Rectal smooth muscle tissue (tissue), 1 donor: ENCODE results near the gene MAP4K2.

Experiments
- H3K27ac ChIP-seq: one replicate; pipeline ENCODE4 v1.7.0; 2013; ENCODE audit warnings: low read depth, low read length, inconsistent platforms
- H3K27me3 ChIP-seq: one replicate; pipeline ENCODE4 v1.7.0; 2013; ENCODE audit warnings: low read length; ENCODE audit not compliant: control insufficient read depth, insufficient read depth
- H3K36me3 ChIP-seq: one replicate; pipeline ENCODE4 v1.7.0; 2013; ENCODE audit warnings: low read length; ENCODE audit not compliant: control insufficient read depth, insufficient read depth
- H3K4me1 ChIP-seq: one replicate; pipeline ENCODE4 v1.7.0; 2013; ENCODE audit warnings: low read length; ENCODE audit not compliant: control insufficient read depth, insufficient read depth
- H3K4me3 ChIP-seq: one replicate; pipeline ENCODE4 v1.7.0; 2013; ENCODE audit warnings: low read length
- H3K9ac ChIP-seq: one replicate; pipeline ENCODE4 v1.7.0; 2013; ENCODE audit warnings: low read length

MAP4K2 gene

DNA sequence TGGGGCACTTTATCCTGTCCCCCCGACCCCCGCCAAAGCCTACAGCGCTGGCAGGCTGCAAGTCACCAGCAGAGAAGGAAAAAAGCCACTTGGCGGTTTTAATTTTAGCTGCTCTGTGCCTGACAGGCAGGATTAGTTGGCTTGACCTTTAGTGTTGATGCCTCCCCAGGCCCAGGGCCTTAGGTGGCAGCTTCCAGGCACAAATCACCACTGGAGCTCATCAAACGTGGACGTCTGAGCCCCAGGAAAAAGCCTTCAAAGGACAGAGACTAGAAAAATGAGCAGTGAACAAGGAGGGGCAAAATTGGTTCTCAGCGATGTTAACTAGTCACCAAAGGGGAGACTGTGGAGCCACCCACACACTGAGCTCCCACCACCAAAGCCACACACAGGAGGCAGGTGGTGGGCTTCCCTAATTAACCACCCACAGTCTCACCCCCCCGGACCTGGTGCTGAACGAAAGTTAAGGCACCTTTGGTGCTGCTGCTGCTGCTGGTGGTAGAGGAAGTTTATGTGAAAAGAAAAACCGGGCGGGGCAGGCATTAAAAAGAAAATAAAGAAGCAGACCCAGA lies 38.9 kb downstream of the MAP4K2 start:
- Histone ChIP-seq H3K4me3 (no peak overlapping the region), H3K36me3 (peaks cover 47% of the 10 kb centered on the region), H3K9ac (no peak overlapping the region), H3K27me3 (no peaks in the 10 kb centered on the region), H3K4me1 (peaks cover 47% of the 10 kb centered on the region), H3K27ac (peak overlapping the region; percentile 87)

- Histone ChIP-seq H3K36me3 (peaks cover 42% of the 10 kb centered on the region), H3K27ac (peak overlapping the region; percentile 87), H3K27me3 (no peaks in the 10 kb centered on the region), H3K9ac (no peak overlapping the region), H3K4me1 (peaks cover 49% of the 10 kb centered on the region), H3K4me3 (no peak overlapping the region)
Observed at GRCh38 chr11:64763526-64764039, 39.4 kb downstream of the MAP4K2 start.

DNA sequence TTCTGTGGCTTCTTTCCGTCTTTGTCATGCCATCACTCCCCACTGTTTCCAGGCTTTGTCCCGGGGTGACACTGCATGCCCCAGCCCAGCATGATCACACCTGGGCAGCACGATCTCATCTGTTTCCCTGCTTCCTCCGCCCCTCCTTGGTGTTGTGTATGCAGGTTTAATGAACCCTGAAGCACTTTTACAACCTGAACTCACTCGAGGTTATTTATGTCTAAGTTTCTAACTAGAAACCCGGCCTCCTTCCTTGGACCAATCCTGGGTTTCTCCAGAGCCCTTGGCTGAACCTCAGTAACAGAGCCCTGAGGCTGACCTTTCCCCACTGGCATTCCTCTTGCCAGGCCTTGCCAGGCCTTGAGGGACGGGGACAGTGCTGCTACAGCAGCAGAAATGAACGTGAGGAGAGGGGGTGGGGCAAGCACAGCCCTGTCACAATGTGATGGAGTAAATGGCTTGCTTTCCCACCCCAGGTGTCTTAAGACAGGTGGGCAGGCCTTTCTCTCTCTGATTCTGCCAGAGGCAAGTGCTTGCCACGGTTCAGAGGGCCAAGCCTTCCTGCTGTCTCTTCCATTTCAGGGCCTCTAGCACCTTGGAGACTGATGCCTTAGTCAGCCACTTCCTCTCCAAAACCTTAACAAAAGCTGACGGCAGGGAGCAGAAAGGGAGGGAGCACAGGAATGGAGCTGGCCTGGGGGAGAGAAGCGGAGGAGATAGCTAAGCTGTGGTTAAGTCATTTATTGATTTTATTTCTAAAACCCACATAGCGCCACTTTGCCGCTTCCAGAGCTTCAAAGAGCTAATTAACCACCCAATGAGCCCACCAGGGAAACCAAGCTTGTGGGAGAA lies 40.1 kb downstream of the MAP4K2 start:
- Histone ChIP-seq H3K36me3 (peaks cover 35% of the 10 kb centered on the region), H3K4me1 (peaks cover 51% of the 10 kb centered on the region), H3K4me3 (no peak overlapping the region), H3K27me3 (no peaks in the 10 kb centered on the region), H3K9ac (no peak overlapping the region), H3K27ac (peak overlapping the region; percentile 87)

DNA sequence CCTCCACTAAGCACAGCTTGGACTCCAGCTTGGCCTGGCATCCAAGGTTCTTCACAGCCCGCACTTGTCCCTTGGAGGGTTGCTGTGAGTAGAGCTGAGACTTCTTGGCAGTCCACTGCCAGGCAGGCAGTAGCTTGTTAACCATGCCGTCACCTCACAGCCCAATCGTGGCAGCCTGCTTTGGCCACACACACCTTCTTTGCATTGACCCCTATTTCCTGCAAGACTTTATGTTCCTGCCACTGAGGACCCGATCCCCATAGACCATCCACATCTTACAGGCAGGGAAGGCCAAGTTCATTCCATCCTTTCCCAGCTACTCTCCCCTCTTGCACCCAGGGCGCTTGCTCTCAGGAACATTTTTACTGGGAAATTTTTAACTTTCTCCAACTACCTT lies 40.7 kb downstream of the MAP4K2 start:
- H3K9ac ChIP-seq = peak overlapping the region; percentile 24
- peak overlapping the region; percentile 87 for H3K27ac ChIP-seq
- H3K4me3 ChIP-seq = peak overlapping the region; percentile 5
- peaks cover 29% of the 10 kb centered on the region for H3K36me3 ChIP-seq
- no peaks in the 10 kb centered on the region for H3K27me3 ChIP-seq
- peaks cover 51% of the 10 kb centered on the region for H3K4me1 ChIP-seq

DNA sequence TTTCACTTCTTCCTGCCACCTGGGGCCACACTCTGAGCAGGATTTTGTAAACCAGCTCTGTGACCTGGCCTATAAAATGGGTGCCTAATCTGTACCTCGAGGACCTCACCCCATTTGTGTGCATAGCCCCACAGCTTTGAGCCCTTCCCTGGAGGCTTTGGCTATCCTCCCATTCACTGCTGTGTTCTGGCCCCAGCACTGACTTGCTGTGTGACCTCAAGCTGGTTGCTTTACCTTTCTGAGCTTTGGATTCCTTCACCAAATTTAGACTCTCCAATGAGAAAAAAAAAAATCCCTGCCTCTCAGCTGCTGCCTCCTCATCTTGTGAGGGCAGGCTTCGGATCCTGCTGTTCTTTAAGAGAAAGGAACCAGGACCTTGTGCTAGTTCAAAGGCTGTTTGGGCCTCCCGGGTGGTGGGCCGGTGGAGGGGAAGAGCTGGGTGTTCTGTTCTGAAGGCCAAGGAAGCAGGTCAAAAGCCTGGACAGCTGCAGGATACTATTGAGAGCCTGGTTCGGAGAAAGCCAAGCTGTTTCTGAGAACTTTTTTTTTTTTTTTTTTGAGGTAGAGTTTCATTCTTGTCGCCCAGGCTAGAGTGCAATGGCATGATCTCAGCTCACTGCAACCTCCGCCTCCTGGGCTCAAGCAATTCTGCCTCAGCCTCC lies 42.1 kb downstream of the MAP4K2 start:
- peaks cover 19% of the 10 kb centered on the region for H3K36me3 ChIP-seq
- H3K27ac ChIP-seq = peak overlapping the region; percentile 87
- H3K27me3 ChIP-seq = no peaks in the 10 kb centered on the region
- peaks cover 51% of the 10 kb centered on the region for H3K4me1 ChIP-seq
- H3K4me3 ChIP-seq = no peak overlapping the region
- H3K9ac ChIP-seq = no peak overlapping the region

DNA sequence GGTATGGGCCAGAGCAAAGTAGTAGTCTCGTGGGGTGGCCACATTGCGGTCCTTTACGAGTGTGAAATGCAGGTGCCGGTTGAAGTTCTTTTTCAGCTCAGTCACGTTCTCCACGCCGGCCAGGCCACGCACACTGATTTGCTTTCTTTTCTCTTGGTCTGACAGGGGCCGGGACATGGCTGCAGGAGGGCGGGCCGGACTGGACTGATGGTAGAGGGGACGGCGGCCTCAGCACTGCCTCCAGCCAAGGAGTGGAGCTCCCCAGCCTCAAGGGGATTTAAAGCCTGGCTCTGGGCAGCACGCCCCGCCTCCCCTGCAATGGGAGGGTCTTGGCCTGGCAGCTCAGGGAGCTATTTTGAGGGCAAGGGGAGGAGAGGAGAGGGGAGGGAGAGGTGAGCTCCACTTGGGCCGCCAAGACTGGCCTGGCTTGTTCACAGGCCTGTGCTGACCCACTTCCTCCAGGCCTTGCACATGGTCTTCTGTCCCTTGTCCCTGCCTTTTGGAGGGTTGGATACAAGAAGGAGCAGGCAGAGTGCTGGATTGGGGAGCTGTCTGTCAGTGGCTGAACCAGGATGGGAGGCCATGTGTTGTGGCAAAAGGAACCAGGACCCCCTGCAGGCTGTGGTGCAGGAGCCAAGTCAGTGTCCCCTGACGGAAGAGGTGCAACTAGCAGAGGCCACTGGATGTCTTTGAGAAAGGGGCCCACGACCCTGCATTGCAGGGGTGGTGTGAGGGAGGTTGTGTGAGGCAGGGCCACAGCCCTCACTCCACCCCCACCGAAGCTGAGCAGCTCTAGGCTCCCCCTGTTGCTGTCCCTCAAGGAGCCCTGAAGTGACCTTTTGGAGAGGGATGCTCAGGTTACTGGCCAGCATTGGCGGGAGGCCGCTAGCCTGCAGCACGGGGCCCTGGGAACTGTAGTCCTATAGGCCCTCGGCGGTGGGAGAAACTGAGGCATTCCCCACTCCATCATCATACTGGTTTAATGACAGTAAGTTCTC lies 43.0 kb downstream of the MAP4K2 start, which contains the start of gene PYGM:
Gene PYGM (minus strand): TSS at position 253 of the 998 bp plus-strand sequence. CDS start 76 bp downstream, at position 177.
- Histone ChIP-seq H3K4me1 (peaks cover 51% of the 10 kb centered on the region), H3K27ac (peak within 1 kb of the TSS; percentile 87), H3K9ac (no peak within 1 kb of the TSS), H3K27me3 (no peaks in the 10 kb centered on the region), H3K4me3 (peak within 1 kb of the TSS; percentile 60), H3K36me3 (peaks cover 15% of the 10 kb centered on the region)

DNA sequence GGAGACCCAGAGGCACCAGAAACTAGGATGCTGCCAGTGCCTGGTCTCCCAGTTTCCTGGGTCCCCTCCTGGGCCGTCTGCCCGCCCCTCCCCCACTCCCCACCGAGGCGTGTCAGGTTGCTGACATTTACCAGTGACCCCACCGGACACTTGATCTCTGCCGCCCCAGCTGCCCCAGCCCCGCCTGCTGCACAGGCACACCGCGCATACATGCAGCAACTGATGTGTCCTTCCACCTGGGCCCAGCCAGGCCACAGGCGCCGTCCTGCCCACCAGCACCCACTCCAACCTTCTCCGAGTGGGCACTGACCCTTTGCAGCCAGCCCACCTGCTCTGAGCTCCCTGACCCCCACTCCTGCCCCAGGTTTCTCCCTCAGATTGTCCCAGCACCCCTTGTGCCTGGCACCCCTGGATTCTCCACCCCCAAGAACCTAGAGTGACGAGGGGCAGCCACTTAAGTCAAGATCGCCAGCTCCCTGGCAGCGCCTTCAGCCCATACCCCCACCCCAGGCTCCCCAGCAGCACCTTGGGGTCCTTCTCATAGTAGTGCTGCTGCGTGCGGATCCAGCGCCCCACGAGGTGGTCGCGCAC lies 43.8 kb downstream of the MAP4K2 start:
- H3K9ac ChIP-seq = no peak overlapping the region
- peaks cover 9% of the 10 kb centered on the region for H3K36me3 ChIP-seq
- H3K27me3 ChIP-seq = no peaks in the 10 kb centered on the region
- peak overlapping the region; percentile 87 for H3K27ac ChIP-seq
- peak overlapping the region; percentile 60 for H3K4me3 ChIP-seq
- peaks cover 45% of the 10 kb centered on the region for H3K4me1 ChIP-seq

GRCh38 chr11:64758330-64759079 lies 44.5 kb downstream of the MAP4K2 start:
- Histone ChIP-seq H3K9ac (no peak overlapping the region), H3K36me3 (peaks cover 9% of the 10 kb centered on the region), H3K27me3 (no peaks in the 10 kb centered on the region), H3K4me1 (peaks cover 37% of the 10 kb centered on the region), H3K4me3 (peak overlapping the region; percentile 14), H3K27ac (peak overlapping the region; percentile 87)

DNA sequence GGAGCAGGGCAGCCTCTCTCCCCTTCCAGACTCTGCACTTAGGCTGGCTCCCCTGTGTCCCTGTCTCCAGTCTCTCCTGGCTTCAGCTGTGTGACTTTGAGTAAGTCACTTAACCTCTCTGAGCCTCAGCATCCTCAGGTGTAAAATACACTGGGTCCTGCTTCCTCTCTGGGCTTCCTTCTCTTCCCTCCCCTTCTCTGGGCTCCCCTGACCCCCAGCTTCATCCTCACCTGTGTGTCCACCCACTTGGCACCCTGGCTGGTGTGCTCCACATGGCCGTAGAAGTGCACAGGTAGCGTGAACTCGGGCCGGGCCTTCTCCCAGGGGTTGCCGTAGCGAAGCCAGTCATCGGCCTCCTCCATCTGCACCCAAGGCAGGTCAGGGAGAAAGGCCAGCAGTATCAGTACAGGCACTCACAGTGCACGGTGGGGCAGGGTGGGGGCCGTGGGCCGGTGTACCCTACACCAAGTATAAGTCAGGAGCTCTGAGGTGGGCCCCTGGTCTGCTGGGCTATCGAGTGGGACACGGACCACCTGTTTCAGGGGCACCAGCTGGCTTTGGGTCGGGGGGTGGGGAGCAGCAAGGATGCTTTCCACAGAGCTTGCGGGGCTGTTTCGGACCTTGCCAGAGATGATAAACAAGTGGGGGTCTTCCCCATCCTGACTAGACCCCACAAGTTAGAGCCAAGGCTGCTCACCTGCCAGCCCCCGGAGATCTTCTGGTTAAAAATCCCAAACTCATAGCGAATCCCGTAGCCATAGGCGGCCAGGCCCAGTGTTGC lies 45.3 kb downstream of the MAP4K2 start:
- Histone ChIP-seq H3K36me3 (peaks cover 7% of the 10 kb centered on the region), H3K4me1 (peaks cover 30% of the 10 kb centered on the region), H3K9ac (no peak overlapping the region), H3K27ac (no peak overlapping the region), H3K4me3 (no peak overlapping the region), H3K27me3 (no peaks in the 10 kb centered on the region)

DNA sequence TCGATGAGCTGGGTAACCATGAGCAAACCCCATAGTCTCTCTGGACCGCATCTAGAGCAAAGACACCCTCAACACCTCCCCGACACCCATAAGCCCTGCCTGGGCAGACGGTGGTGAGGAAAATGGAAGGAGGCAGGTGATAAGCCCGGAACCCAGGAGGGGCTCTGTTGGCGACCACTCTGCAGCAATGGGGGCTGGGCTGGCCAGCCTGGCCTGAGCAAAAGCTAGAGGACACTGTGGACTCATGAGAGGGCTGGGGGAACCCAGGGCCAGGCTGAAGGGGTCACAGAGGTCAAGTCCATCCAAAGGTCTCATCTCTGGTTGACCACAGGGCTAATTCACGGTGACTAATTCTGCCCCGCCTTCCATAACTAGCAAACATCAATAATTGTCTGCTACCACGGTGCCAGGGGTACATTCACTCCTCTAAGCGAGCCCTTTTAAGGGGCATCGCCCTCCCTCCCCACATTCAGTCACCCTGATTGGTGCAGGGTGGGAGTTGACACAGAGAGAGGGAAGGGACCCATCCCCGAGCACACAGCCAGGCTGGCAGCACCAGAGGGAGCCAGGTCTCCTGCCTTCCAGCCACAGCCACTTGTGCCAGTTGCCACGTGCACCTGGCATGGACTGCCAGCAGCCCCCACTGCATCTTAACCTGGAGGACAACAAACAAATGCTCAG lies 47.2 kb downstream of the MAP4K2 start:
- Histone ChIP-seq H3K9ac (no peak overlapping the region), H3K36me3 (no peaks in the 10 kb centered on the region), H3K4me3 (no peak overlapping the region), H3K27ac (no peak overlapping the region), H3K27me3 (no peaks in the 10 kb centered on the region), H3K4me1 (peaks cover 20% of the 10 kb centered on the region)
